ENCODE data around the gene SLC34A1.
"Not testable (repeated sequence)": the region's sequence is repeated elsewhere in the genome, so short reads cannot be mapped to it uniquely, and the experiment has no call there.

Gene SLC34A1

GRCh38 chr5:177384134-177384533 lies at the start of gene SLC34A1:
TSS of gene SLC34A1 (plus strand) at chr5:177384434. CDS start at chr5:177385742, 1,308 bp downstream.
- DNase-seq (ENCODE audit: low read depth): no peak

GRCh38 chr5:177334781-177335700 lies 49.2 kb upstream of the SLC34A1 start:
- DNase-seq (ENCODE audit: low read depth): no peak

DNA sequence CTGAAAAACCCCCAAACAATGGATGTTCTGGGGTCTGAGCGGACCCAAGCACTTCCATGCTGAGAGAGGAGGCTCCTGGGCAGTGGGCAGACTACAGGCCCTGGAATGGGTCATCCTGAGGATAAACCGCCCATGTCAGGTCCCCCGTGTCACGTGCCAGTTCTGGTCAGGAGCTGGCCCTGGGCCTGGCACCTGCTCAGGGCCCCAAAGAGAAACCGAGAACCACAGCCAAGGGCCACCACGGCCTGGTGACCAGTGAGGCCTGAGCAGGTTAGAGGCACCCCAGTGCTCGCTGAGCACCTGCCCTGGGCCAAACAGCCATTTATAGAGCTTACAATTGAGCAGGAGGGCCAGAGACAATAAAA lies 48.6 kb upstream of the SLC34A1 start:
- no peak for DNase-seq (ENCODE audit: low read depth)

DNA sequence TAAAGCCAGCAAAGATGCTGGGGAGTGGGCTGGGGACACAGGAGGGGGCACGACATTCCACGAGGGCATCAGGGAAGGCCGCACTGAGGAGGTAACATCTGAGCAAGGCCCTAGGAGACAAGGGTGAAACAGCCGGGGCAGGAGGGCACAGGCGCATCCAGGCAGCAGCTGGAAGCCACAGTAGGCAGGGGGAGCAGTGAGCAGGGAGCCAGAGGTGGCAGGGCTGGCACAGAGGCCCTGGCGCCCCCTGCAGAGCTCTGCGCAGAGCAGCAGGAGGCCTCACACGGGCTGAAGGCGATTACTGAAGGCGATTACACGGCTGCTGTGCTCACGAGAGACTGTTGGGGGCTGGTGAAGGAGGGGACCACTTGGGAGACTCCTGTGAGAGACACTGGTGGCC lies 48.1 kb upstream of the SLC34A1 start:
- no peak for DNase-seq (ENCODE audit: low read depth)

DNA sequence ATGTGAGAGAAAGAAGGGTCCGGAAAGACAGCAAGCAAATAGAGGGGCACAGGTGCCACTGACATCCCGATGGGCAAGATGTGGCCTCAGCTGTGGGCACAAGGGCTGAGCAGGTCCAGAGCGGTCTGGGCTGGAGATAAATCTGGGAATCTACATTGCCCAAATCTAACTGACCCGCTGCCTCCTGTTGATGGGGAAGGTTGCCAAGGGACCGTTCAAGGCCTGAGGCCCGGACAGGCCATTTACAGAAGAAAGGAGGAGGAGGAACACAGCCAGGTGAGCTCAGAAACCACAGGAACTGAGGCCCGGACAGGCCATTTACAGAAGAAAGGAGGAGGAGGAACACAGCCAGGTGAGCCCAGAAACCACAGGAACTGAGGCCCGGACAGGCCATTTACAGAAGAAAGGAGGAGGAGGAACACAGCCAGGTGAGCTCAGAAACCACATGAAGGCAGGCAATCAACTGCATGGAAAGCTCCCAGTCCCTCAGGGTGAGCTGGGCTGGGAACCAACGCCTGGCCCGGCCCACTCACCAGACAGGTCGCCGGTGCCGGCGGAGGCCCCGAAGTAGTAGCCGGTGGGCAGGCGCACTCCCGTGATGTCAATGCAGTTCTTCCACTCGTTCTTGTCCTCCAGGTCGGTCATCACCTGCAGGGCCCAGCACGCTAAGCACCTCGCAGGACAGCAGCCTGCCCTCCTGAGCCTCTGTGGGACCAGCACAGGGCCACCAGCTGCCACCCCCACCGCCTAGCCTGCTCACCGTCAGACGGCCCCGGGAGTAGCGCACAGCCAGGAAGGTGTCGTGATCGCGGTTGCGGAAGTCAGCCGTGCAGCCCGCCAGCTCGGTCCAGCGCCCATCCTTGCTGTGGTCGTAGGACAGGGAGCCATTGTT lies 47.4 kb upstream of the SLC34A1 start:
- DNase-seq (ENCODE audit: low read depth): no peak

GRCh38 chr5:177338251-177339106 lies 45.8 kb upstream of the SLC34A1 start:
- DNase-seq (ENCODE audit: low read depth): no peak

GRCh38 chr5:177339107-177339638 lies 45.1 kb upstream of the SLC34A1 start:
- DNase-seq (ENCODE audit: low read depth): no peak

- not testable (repeated sequence) for DNase-seq (ENCODE audit: low read depth)
Observed at GRCh38 chr5:177343000-177343399, 41.2 kb upstream of the SLC34A1 start.

DNA sequence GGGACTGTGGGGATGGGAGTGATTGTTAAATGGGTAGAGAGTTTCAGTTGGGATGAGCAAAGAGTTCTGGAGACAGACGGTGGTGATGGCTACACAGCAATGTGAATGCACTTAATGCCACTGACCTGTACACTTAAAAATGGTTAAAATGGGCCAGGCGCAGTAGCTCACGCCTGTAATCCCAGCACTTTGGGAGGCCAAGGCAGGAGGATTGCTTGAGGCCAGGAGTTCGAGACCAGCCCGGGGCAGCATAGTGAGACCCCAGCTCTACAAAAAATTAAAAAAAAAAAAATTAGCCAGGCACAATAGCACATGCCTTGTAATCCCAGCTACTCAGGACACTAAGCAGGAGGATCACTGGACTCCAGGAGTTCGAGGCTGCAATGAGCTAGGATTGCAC lies 40.5 kb upstream of the SLC34A1 start:
- no peak for DNase-seq (ENCODE audit: low read depth)

DNA sequence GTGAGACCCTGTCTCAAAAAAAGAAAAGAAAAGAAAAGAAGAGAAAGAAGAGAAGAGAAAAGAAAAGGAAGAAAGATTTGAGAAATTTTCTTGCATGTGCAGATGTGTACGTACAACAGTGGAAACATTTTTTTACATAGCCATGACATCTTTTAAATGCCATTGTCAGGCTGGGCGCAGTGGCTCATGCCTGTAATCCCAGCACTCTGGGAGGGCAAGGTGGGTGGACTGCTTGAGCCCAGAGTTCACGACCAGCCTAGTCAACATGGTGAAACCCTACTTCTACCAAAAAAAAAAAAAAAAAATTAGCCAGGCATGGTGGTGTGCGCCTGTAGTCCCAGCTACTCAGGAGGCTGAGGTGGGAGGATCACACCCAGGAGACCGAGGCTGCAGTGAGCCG lies 39.3 kb upstream of the SLC34A1 start:
- no peak for DNase-seq (ENCODE audit: low read depth)

DNA sequence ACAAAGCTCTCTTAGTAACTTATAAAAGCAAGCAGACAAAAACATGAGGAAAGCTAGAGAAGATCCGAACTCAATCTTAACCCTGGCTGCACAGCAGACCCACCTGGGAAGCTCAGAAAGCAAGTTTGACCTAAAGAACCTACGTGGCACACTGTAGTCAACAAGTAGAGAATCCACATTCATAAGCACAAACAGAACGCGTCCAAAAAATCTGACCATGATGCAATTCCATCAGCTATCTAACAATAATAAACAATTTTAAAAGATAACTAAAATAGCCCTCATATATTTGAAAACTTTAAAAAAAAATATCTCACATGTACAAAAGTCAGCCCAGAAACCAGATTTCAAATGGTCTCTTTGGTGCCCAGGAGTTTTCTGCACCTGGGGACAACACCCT lies 37.4 kb upstream of the SLC34A1 start:
- DNase-seq (ENCODE audit: low read depth): no peak

GRCh38 chr5:177347699-177348098 lies 36.5 kb upstream of the SLC34A1 start:
- no peak for DNase-seq (ENCODE audit: low read depth)

DNA sequence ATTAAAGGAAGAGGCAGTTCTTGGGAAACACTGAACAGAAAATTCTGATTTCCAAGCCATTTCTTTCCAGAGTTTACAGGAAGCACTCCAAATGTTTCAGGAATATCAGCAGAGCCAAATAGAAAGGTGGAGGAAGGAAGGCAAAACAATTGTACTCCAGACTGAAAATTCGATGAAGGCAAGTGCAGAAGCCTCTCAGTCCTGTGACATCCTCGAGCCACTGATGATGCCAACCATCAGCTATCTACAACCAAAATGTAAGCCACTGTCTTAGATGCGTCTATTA lies 34.9 kb upstream of the SLC34A1 start:
- no peak for DNase-seq (ENCODE audit: low read depth)

DNA sequence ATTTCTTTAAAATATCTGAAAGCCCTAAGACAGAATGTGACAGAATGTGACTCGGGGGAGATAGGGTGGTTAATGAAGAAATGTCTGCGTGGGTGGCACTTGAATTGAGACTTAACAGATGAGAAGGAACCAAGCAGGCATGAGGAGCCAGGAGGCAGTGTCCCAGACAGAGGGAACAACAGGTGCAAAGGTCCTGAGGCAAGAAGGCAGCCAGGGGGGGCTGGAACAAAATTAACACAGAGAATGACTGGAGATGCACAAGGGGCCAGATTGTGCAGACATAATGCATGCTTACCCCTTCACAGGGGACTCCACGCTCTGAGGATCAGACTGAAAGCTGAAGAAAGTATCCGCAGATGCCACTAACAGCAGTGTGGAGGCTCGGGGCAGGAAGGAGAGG lies 34.5 kb upstream of the SLC34A1 start:
- DNase-seq (ENCODE audit: low read depth): no peak

- DNase-seq (ENCODE audit: low read depth): no peak
Observed at GRCh38 chr5:177350776-177351391, 33.4 kb upstream of the SLC34A1 start.

DNA sequence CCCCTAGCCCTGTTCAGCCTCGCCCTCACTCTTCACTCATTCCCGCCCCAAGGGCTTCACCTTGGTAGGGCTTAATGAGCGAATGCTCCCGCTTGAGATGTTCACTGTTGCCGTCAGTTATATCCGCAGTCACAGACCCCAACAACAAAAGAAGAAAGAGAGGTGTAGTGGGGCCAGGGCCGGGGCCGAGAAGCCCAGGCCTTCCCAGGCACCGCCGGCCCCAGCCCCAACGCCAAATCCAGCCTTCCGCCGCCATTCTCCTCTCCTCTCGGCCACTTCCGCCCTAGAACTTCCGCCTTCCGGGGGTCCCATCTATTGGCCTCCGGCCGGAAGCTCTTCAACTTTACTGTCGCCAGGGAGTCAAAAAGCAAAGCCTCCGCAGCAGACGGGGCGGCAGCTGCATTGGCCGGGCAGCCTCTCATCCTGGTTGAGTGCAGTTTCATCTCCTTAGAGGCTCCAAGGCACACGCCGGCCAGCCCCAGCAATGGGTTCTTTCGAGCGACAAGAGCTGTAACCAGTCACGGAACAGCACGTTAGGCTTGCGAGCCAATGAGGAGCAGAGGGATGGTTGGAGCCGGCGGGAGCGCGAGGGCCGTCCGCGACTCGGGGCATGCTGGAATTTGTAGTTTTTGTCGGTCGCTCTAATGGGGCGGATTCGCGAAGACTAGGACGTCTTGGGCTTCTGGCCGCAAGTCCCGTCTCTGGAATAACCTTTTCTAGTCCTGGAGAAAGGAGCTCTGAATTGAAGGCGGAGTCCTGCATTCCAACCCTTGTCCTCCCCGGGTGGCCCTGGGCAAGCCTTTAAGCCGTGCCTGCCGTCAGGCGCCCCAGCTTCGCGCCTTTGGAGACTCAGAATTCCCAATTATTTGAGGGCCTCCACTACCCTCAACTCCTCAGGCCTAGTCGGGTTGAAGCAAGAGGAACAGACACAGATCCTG lies 32.6 kb upstream of the SLC34A1 start, which contains the start of gene LMAN2:
Gene LMAN2, minus strand, starts transcription at position 277 of the 938 bp plus-strand sequence. Its CDS starts 21 bp downstream, at position 256.
- DNase-seq (ENCODE audit: low read depth): peak; percentile 81

- no peak for DNase-seq (ENCODE audit: low read depth)
Observed at GRCh38 chr5:177353093-177353492, 31.1 kb upstream of the SLC34A1 start.

DNA sequence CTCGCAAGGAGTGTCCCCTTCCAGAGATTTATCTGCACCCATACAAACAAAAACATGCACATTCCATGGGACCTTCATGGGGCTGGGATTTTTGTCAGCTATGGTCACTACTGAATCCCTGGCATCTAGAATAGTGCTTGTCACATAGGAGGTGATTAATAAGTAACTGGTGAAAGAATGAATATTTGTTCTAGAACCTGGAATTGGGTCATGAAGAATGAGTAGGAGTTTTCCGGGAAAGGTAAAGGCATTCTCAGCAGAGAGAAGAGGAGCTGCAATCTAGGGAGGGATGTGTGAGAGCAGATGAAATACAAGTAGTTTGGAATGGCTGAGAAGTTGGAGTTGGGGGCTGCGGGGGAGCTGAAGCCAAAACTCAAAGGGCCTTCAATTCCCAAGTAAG lies 30.0 kb upstream of the SLC34A1 start:
- no peak for DNase-seq (ENCODE audit: low read depth)

GRCh38 chr5:177354711-177355110 lies 29.5 kb upstream of the SLC34A1 start:
- DNase-seq (ENCODE audit: low read depth): no peak

GRCh38 chr5:177355162-177355867 lies 28.9 kb upstream of the SLC34A1 start:
- no peak for DNase-seq (ENCODE audit: low read depth)

Measured in activated T-helper 1 cell treated with Interleukin-2 at 50 U/mL for 16 hours (primary cell).